OCI-LY1 (cell line): ENCODE measurements around the gene ZFYVE19.

Experiments
- H2AFZ ChIP-seq: fragments of 200-600 bp; sonication (generic), shearing (Covaris generic); 2 replicates; pipeline ENCODE4 v1.6.0; 2014; ENCODE audit warnings: antibody characterized with exemption, mild to moderate bottlenecking, low read length
- H3F3A ChIP-seq: fragments of 200-600 bp; sonication (generic), shearing (Covaris generic); 2 replicates; pipeline ENCODE4 v1.6.0; 2014; ENCODE audit warnings: mild to moderate bottlenecking, antibody characterized with exemption, low read length, moderate library complexity; ENCODE audit not compliant: insufficient read depth
- H3K27ac ChIP-seq: fragments of 200-600 bp; sonication (generic); 2 replicates; pipeline ENCODE4 v1.5.1; 2014; ENCODE audit warnings: low read length, mixed run types, mild to moderate bottlenecking, low read depth; ENCODE audit not compliant: poor library complexity, severe bottlenecking
- H3K27me3 ChIP-seq: fragments of 200-600 bp; sonication (generic); 2 replicates; pipeline ENCODE4 v1.6.0; 2014; ENCODE audit warnings: antibody characterized with exemption, mild to moderate bottlenecking, low read length, moderate library complexity; ENCODE audit not compliant: insufficient read depth
- H3K36me3 ChIP-seq: fragments of 200-600 bp; sonication (generic); 2 replicates; pipeline ENCODE4 v1.6.1; 2014; ENCODE audit warnings: mild to moderate bottlenecking, antibody characterized with exemption, low read length, moderate library complexity, mixed read lengths; ENCODE audit not compliant: insufficient read depth
- H3K4me1 ChIP-seq: fragments of 200-600 bp; sonication (generic); 2 replicates; pipeline ENCODE4 v1.5.1; 2014; ENCODE audit warnings: mild to moderate bottlenecking, low read length, moderate library complexity; ENCODE audit not compliant: insufficient read depth, severe bottlenecking
- H3K4me2 ChIP-seq: fragments of 200-600 bp; sonication (generic), shearing (Covaris generic); 2 replicates; pipeline ENCODE4 v1.6.1; 2014; ENCODE audit warnings: low read length
- H3K4me3 ChIP-seq: fragments of 200-600 bp; sonication (generic); 2 replicates; pipeline ENCODE4 v1.5.1; 2014; ENCODE audit warnings: low read length, low read depth, mild to moderate bottlenecking, mixed read lengths; ENCODE audit not compliant: poor library complexity, severe bottlenecking
- H3K79me2 ChIP-seq: fragments of 200-600 bp; shearing (Covaris generic); 2 replicates; pipeline ENCODE4 v1.6.1; 2016; ENCODE audit warnings: mixed run types, low read length, mixed read lengths; ENCODE audit not compliant: insufficient read depth
- H3K9ac ChIP-seq: fragments of 200-600 bp; sonication (generic), shearing (Covaris generic); 2 replicates; pipeline ENCODE4 v1.6.1; 2014; ENCODE audit warnings: mild to moderate bottlenecking, low read length, mixed read lengths
- H3K9me2 ChIP-seq: fragments of 200-600 bp; sonication (generic), shearing (Covaris generic); 2 replicates; pipeline ENCODE4 v1.6.1; 2014; ENCODE audit warnings: low read depth, mild to moderate bottlenecking, low read length, mixed read lengths
- H3K9me3 ChIP-seq: fragments of 200-600 bp; shearing (Covaris generic); 2 replicates; pipeline ENCODE4 v1.6.1; 2014; ENCODE audit warnings: low read length, mixed read lengths
- H4K20me1 ChIP-seq: fragments of 200-600 bp; sonication (generic), shearing (Covaris generic); 2 replicates; pipeline ENCODE4 v1.6.0; 2016; ENCODE audit warnings: mild to moderate bottlenecking, low read length; ENCODE audit not compliant: insufficient read depth
- CTCF ChIP-seq: fragments of 200-600 bp; sonication (generic), shearing (Covaris generic); IDR thresholded peaks from 2 replicates; pipeline ENCODE4 v1.5.1; 2017; ENCODE audit warnings: mild to moderate bottlenecking, antibody characterized with exemption, low read length, moderate library complexity, mixed read lengths
- EZH2 ChIP-seq: fragments of 200-600 bp; sonication (generic), shearing (Covaris generic); IDR thresholded peaks from 2 replicates; pipeline ENCODE4 v1.8.0; 2017; ENCODE audit warnings: borderline replicate concordance, mixed run types, mild to moderate bottlenecking, antibody characterized with exemption, low read length, moderate library complexity, mixed read lengths

Gene ZFYVE19

GRCh38 chr15:40830884-40831283, 24.0 kb downstream of the ZFYVE19 start:
- peaks cover 8% of the 10 kb centered on the region for H3K4me1 ChIP-seq
- no peak overlapping the region for H2AFZ ChIP-seq
- no peaks in the 10 kb centered on the region for H3K36me3 ChIP-seq
- H3K27ac ChIP-seq = no peak overlapping the region
- H3K27me3 ChIP-seq = no peaks in the 10 kb centered on the region
- H4K20me1 ChIP-seq = no peaks in the 10 kb centered on the region
- H3K4me2 ChIP-seq = no peak overlapping the region
- H3K9me2 ChIP-seq = no peaks in the 10 kb centered on the region
- TF ChIP-seq CTCF = no peak
- H3K79me2 ChIP-seq = no peaks in the 10 kb centered on the region
- no peaks in the 10 kb centered on the region for H3K9me3 ChIP-seq
- H3K9ac ChIP-seq = no peak overlapping the region
- no peaks in the 10 kb centered on the region for H3F3A ChIP-seq
- no peak overlapping the region for H3K4me3 ChIP-seq

- Histone ChIP-seq H3K9ac (no peak overlapping the region), H3F3A (no peaks in the 10 kb centered on the region), H3K27ac (no peak overlapping the region), H3K4me1 (peaks cover 8% of the 10 kb centered on the region), H3K4me2 (no peak overlapping the region), H3K79me2 (no peaks in the 10 kb centered on the region), H3K36me3 (no peaks in the 10 kb centered on the region), H3K9me3 (no peaks in the 10 kb centered on the region), H3K9me2 (no peaks in the 10 kb centered on the region), H3K4me3 (no peak overlapping the region), H4K20me1 (no peaks in the 10 kb centered on the region), H3K27me3 (no peaks in the 10 kb centered on the region), H2AFZ (no peak overlapping the region)
- TF ChIP-seq CTCF = no peak
- no peak for TF ChIP-seq EZH2
These were observed 25.0 kb downstream of the ZFYVE19 start for GRCh38 chr15:40831861-40832260.

- Histone ChIP-seq H3K79me2 (no peaks in the 10 kb centered on the region), H3K27ac (no peak overlapping the region), H3K9me2 (no peaks in the 10 kb centered on the region), H3F3A (no peaks in the 10 kb centered on the region), H3K9ac (no peak overlapping the region), H3K4me3 (no peak overlapping the region), H2AFZ (no peak overlapping the region), H3K4me2 (no peak overlapping the region), H3K4me1 (peaks cover 8% of the 10 kb centered on the region), H3K27me3 (no peaks in the 10 kb centered on the region), H4K20me1 (no peaks in the 10 kb centered on the region), H3K36me3 (no peaks in the 10 kb centered on the region), H3K9me3 (no peaks in the 10 kb centered on the region)
- no peak for TF ChIP-seq CTCF
- TF ChIP-seq EZH2 = no peak
These were observed 26.0 kb downstream of the ZFYVE19 start for GRCh38 chr15:40832903-40833302.
